Prostate gland (tissue), 2 donors: ENCODE results near the gene ROR1.

Experiments used
- POLR2A ChIP-seq: fragments of 450-650 bp; IDR thresholded peaks from one replicate; pipeline ENCODE4 v1.6.1; 2016; ENCODE audit warnings: antibody characterized with exemption, mild to moderate bottlenecking
- POLR2AphosphoS5 ChIP-seq: sonication (generic); formaldehyde crosslinking; IDR thresholded peaks from one replicate; pipeline ENCODE4 v1.6.1; 2017; ENCODE audit warnings: antibody characterized with exemption
- TF ChIP-seq, protein P1 (sequence below), 4 experiments: fragments of 200-600 bp in 2 of 4; fragments of 450-650 bp in 2 of 4; sonication (generic) in 2 of 4; IDR thresholded peaks; 1 replicate in 3 of 4; 2 replicates in 1 of 4; pipeline ENCODE4 v1.5.1; 2016 to 2019; ENCODE audit warnings: antibody characterized with exemption in 4 of 4, mild to moderate bottlenecking in 2 of 4, moderate library complexity in 2 of 4

DNA sequence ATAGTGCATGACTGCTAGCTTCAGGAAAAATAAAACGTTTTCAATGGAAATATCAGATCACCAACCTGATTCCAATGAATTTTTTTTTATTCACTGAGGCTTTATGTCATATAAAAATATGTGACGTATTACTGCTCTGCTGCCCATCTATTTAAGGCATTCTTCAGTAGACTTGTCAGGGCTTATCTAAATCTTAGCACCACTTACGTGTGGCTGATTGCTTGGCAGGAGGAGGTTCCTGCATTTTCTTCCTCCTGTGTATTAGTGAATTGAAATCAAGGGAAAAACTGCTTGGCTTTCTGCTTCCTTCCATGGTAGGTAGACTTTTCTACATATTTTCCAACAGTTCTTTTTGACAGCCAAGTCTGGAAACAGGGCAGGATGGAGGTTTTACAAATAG is 80.3 kb downstream of the ROR1 start:
- TF ChIP-seq, protein P1, sequence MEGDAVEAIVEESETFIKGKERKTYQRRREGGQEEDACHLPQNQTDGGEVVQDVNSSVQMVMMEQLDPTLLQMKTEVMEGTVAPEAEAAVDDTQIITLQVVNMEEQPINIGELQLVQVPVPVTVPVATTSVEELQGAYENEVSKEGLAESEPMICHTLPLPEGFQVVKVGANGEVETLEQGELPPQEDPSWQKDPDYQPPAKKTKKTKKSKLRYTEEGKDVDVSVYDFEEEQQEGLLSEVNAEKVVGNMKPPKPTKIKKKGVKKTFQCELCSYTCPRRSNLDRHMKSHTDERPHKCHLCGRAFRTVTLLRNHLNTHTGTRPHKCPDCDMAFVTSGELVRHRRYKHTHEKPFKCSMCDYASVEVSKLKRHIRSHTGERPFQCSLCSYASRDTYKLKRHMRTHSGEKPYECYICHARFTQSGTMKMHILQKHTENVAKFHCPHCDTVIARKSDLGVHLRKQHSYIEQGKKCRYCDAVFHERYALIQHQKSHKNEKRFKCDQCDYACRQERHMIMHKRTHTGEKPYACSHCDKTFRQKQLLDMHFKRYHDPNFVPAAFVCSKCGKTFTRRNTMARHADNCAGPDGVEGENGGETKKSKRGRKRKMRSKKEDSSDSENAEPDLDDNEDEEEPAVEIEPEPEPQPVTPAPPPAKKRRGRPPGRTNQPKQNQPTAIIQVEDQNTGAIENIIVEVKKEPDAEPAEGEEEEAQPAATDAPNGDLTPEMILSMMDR (IDR thresholded peaks at IDR 0.05): no peak
- TF ChIP-seq POLR2AphosphoS5 (no peak), POLR2A (no peak)
